A375 (cell line): Measurements from ENCODE around the gene KCNJ6. TPM values are rescaled to one million over a fixed set of nuclear protein-coding genes. Genes with fewer than 3 reads are reported as not detected.

Source experiments
- total RNA-seq: library from RNA; depleted of rRNA; stranded (reverse); fragments of >200 nt; shearing (Covaris generic); gene quantifications from 2 replicates; pipeline ENCODE4 v1.2.3, GENCODE V29; 2014; rRNA removed

The KCNJ6 gene
- 0.03 and 0.04 TPM in 2 replicates for total RNA-seq

GRCh38 chr21:37916310-37917051 lies at the start of gene KCNJ6:
KCNJ6 (minus strand) TSS chr21:37916457; CDS start chr21:37840682, 75,775 bp downstream.

